ENCODE results near the gene CSF1R. TPM values are rescaled to one million over a fixed set of nuclear protein-coding genes. Genes with fewer than 3 reads are reported as not detected.

The CSF1R gene
- total RNA-seq, 1 donor from 2014 or later = 31.3 TPM

GRCh38 chr5:150066436-150066835 is 19.9 kb downstream of the CSF1R start:
- no peaks in the 10 kb centered on the region for H3K9me3 ChIP-seq (ENCODE audit: control insufficient read depth in 3 of 3, low read length in 3 of 3)
- H3K4me3 ChIP-seq (ENCODE audit: low read length in 3 of 3) = no peak overlapping the region
- H3K27ac ChIP-seq (ENCODE audit: low read depth, low read length) = no peak overlapping the region
- H3K36me3 ChIP-seq (ENCODE audit: control insufficient read depth in 3 of 3, insufficient read depth in 3 of 3, low read length in 3 of 3) = peaks cover 0 to 3% (median 0%) of the 10 kb centered on the region in 3 donors
- H3K27me3 ChIP-seq (ENCODE audit: control insufficient read depth in 3 of 3, insufficient read depth in 3 of 3, low read length in 3 of 3) = peaks cover 0 to 3% (median 0%) of the 10 kb centered on the region in 3 donors
- peaks cover 4 to 35% (median 5%) of the 10 kb centered on the region in 3 donors for H3K4me1 ChIP-seq (ENCODE audit: control insufficient read depth in 3 of 3, insufficient read depth in 3 of 3, low read length in 3 of 3)
- no peak overlapping the region for H3K9ac ChIP-seq (ENCODE audit: low read depth in 1 of 3, low read length in 3 of 3)

GRCh38 chr5:150065886-150066285 is 20.5 kb downstream of the CSF1R start:
- H3K4me1 ChIP-seq (ENCODE audit: control insufficient read depth in 3 of 3, insufficient read depth in 3 of 3, low read length in 3 of 3) = peaks cover 4 to 35% (median 5%) of the 10 kb centered on the region in 3 donors
- H3K9me3 ChIP-seq (ENCODE audit: control insufficient read depth in 3 of 3, low read length in 3 of 3) = no peaks in the 10 kb centered on the region
- H3K4me3 ChIP-seq (ENCODE audit: low read length in 3 of 3) = no peak overlapping the region
- peaks cover 0 to 3% (median 0%) of the 10 kb centered on the region in 3 donors for H3K27me3 ChIP-seq (ENCODE audit: control insufficient read depth in 3 of 3, insufficient read depth in 3 of 3, low read length in 3 of 3)
- no peak overlapping the region for H3K9ac ChIP-seq (ENCODE audit: low read depth in 1 of 3, low read length in 3 of 3)
- no peak overlapping the region for H3K27ac ChIP-seq (ENCODE audit: low read depth, low read length)
- peaks cover 0 to 3% (median 0%) of the 10 kb centered on the region in 3 donors for H3K36me3 ChIP-seq (ENCODE audit: control insufficient read depth in 3 of 3, insufficient read depth in 3 of 3, low read length in 3 of 3)

DNA sequence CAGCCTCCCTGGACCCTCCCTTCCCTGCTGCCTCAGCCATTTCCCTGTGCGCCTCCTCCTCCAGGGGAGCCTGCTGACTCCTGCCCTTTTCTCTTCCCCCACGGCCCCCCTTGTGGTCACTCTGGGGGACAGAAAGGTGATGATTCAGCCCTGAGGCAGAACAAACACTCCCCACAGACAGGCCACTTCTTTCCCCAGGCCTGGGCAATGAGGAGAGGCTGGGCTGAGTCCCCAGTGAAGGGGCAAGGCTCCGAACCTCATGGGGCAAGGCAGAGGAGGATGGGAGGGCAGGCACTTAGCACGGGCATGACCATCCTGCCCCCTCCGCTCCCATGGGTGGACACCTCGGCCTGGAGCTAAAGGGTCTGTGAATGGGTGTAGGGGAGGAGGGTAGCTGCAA is 21.0 kb downstream of the CSF1R start:
- H3K27me3 ChIP-seq (ENCODE audit: control insufficient read depth in 3 of 3, insufficient read depth in 3 of 3, low read length in 3 of 3) = peaks cover 0 to 3% (median 0%) of the 10 kb centered on the region in 3 donors
- no peaks in the 10 kb centered on the region for H3K9me3 ChIP-seq (ENCODE audit: control insufficient read depth in 3 of 3, low read length in 3 of 3)
- H3K4me3 ChIP-seq (ENCODE audit: low read length in 3 of 3) = no peak overlapping the region
- no peak overlapping the region for H3K9ac ChIP-seq (ENCODE audit: low read depth in 1 of 3, low read length in 3 of 3)
- H3K27ac ChIP-seq (ENCODE audit: low read depth, low read length) = no peak overlapping the region
- peaks cover 4 to 35% (median 5%) of the 10 kb centered on the region in 3 donors for H3K4me1 ChIP-seq (ENCODE audit: control insufficient read depth in 3 of 3, insufficient read depth in 3 of 3, low read length in 3 of 3)
- H3K36me3 ChIP-seq (ENCODE audit: control insufficient read depth in 3 of 3, insufficient read depth in 3 of 3, low read length in 3 of 3) = peaks cover 0 to 3% (median 0%) of the 10 kb centered on the region in 3 donors

DNA sequence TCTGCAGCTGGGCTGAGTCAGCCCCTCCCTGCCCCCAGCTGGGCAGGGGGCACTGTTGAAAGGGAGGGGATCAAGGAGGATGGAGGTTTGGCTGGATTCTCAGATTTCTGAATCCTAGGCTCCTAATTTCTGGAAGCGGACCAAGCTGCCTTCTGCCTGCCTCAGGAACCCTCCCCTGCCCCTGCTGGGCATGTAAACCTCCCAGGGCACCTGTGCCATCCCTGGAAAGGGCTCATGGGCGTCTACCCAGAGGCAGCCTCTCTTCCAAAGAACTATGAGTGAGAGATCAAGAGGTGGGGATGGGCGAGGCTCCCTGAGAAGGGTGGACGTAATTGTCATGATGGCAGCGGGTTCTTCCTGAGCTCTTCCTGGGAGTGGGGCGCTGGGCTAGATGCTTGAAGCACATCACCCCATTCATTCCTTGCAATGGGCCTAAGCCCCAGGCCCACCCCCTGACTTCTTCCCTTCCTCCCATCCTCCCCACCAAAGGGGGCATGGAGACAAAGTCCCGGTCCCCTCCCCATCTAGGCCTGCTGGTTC is 21.6 kb downstream of the CSF1R start:
- Histone ChIP-seq H3K4me3 (ENCODE audit: low read length in 3 of 3) (no peak overlapping the region), H3K27me3 (ENCODE audit: control insufficient read depth in 3 of 3, insufficient read depth in 3 of 3, low read length in 3 of 3) (peaks cover 0 to 3% (median 0%) of the 10 kb centered on the region in 3 donors), H3K36me3 (ENCODE audit: control insufficient read depth in 3 of 3, insufficient read depth in 3 of 3, low read length in 3 of 3) (peaks cover 0 to 3% (median 0%) of the 10 kb centered on the region in 3 donors), H3K27ac (ENCODE audit: low read depth, low read length) (no peak overlapping the region), H3K9ac (ENCODE audit: low read depth in 1 of 3, low read length in 3 of 3) (no peak overlapping the region), H3K4me1 (ENCODE audit: control insufficient read depth in 3 of 3, insufficient read depth in 3 of 3, low read length in 3 of 3) (peaks cover 4 to 35% (median 5%) of the 10 kb centered on the region in 3 donors), H3K9me3 (ENCODE audit: control insufficient read depth in 3 of 3, low read length in 3 of 3) (no peaks in the 10 kb centered on the region)

DNA sequence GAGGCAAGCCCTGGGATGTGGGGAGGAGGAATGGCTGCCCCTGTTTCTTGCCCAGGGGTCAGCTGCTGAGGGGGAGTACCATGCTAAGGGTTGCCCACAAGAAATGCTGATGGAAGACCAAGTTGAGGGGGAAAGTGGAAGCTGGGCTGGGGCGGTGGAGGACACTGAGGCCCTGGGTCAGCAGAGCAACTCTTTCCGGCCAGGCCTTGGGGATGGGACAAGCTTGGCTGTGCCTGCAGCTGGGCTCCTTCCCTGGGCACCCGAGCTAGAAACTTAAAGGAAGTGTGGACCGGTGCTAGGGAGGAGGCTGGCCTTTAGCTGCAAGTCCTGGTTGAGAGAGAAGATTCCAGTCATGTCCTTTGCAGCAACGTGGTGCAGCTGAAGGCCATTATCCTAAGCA is 22.7 kb downstream of the CSF1R start:
- Histone ChIP-seq H3K4me1 (ENCODE audit: control insufficient read depth in 3 of 3, insufficient read depth in 3 of 3, low read length in 3 of 3) (peaks cover 4 to 36% (median 6%) of the 10 kb centered on the region in 3 donors), H3K9ac (ENCODE audit: low read depth in 1 of 3, low read length in 3 of 3) (no peak overlapping the region), H3K27ac (ENCODE audit: low read depth, low read length) (no peak overlapping the region), H3K4me3 (ENCODE audit: low read length in 3 of 3) (no peak overlapping the region), H3K36me3 (ENCODE audit: control insufficient read depth in 3 of 3, insufficient read depth in 3 of 3, low read length in 3 of 3) (peaks cover 0 to 3% (median 0%) of the 10 kb centered on the region in 3 donors), H3K27me3 (ENCODE audit: control insufficient read depth in 3 of 3, insufficient read depth in 3 of 3, low read length in 3 of 3) (peaks cover 0 to 3% (median 0%) of the 10 kb centered on the region in 3 donors), H3K9me3 (ENCODE audit: control insufficient read depth in 3 of 3, low read length in 3 of 3) (no peaks in the 10 kb centered on the region)

- H3K9ac ChIP-seq (ENCODE audit: low read depth in 1 of 3, low read length in 3 of 3) = no peak overlapping the region
- peaks cover 0 to 3% (median 0%) of the 10 kb centered on the region in 3 donors for H3K27me3 ChIP-seq (ENCODE audit: control insufficient read depth in 3 of 3, insufficient read depth in 3 of 3, low read length in 3 of 3)
- peaks cover 0 to 3% (median 0%) of the 10 kb centered on the region in 3 donors for H3K36me3 ChIP-seq (ENCODE audit: control insufficient read depth in 3 of 3, insufficient read depth in 3 of 3, low read length in 3 of 3)
- H3K27ac ChIP-seq (ENCODE audit: low read depth, low read length) = no peak overlapping the region
- peaks cover 9 to 39% (median 16%) of the 10 kb centered on the region in 3 donors for H3K4me1 ChIP-seq (ENCODE audit: control insufficient read depth in 3 of 3, insufficient read depth in 3 of 3, low read length in 3 of 3)
- no peak overlapping the region for H3K4me3 ChIP-seq (ENCODE audit: low read length in 3 of 3)
- no peaks in the 10 kb centered on the region for H3K9me3 ChIP-seq (ENCODE audit: control insufficient read depth in 3 of 3, low read length in 3 of 3)
Measured at GRCh38 chr5:150062216-150062922, 24.0 kb downstream of the CSF1R start.

- Histone ChIP-seq H3K9ac (ENCODE audit: low read depth in 1 of 3, low read length in 3 of 3) (no peak overlapping the region), H3K4me1 (ENCODE audit: control insufficient read depth in 3 of 3, insufficient read depth in 3 of 3, low read length in 3 of 3) (peaks cover 9 to 33% (median 17%) of the 10 kb centered on the region in 3 donors), H3K9me3 (ENCODE audit: control insufficient read depth in 3 of 3, low read length in 3 of 3) (no peaks in the 10 kb centered on the region), H3K27ac (ENCODE audit: low read depth, low read length) (no peak overlapping the region), H3K4me3 (ENCODE audit: low read length in 3 of 3) (no peak overlapping the region), H3K27me3 (ENCODE audit: control insufficient read depth in 3 of 3, insufficient read depth in 3 of 3, low read length in 3 of 3) (peaks cover 0 to 3% (median 0%) of the 10 kb centered on the region in 3 donors), H3K36me3 (ENCODE audit: control insufficient read depth in 3 of 3, insufficient read depth in 3 of 3, low read length in 3 of 3) (no peaks in the 10 kb centered on the region)
Measured at GRCh38 chr5:150061538-150061995, 24.8 kb downstream of the CSF1R start.

DNA sequence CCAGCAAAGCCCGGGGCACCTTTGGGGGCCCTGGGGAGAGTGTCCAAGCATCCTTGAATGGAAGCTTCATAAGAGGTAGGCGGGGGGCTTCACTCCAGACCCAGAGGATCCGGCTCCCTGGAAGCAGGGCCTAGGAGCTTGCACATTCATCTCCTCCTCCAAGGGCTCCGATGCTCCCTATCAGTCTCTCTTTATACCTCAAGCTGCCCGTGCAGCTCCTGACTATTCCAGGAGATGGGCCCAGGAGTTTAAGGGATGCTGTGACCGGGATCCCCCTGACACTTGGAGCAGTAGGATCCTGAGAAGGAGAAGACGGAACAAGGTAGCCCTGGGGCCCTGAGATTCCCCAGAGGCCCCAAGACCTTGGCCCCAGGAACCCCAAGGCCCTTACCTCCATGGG is 25.9 kb downstream of the CSF1R start:
- no peaks in the 10 kb centered on the region for H3K9me3 ChIP-seq (ENCODE audit: control insufficient read depth in 3 of 3, low read length in 3 of 3)
- H3K27ac ChIP-seq (ENCODE audit: low read depth, low read length) = no peak overlapping the region
- H3K27me3 ChIP-seq (ENCODE audit: control insufficient read depth in 3 of 3, insufficient read depth in 3 of 3, low read length in 3 of 3) = peaks cover 0 to 3% (median 0%) of the 10 kb centered on the region in 3 donors
- peaks cover 5 to 24% (median 15%) of the 10 kb centered on the region in 3 donors for H3K4me1 ChIP-seq (ENCODE audit: control insufficient read depth in 3 of 3, insufficient read depth in 3 of 3, low read length in 3 of 3)
- H3K36me3 ChIP-seq (ENCODE audit: control insufficient read depth in 3 of 3, insufficient read depth in 3 of 3, low read length in 3 of 3) = peaks cover 0 to 4% (median 0%) of the 10 kb centered on the region in 3 donors
- no peak overlapping the region for H3K9ac ChIP-seq (ENCODE audit: low read depth in 1 of 3, low read length in 3 of 3)
- no peak overlapping the region for H3K4me3 ChIP-seq (ENCODE audit: low read length in 3 of 3)

- Histone ChIP-seq H3K4me1 (ENCODE audit: control insufficient read depth in 3 of 3, insufficient read depth in 3 of 3, low read length in 3 of 3) (peaks cover 5 to 16% (median 12%) of the 10 kb centered on the region in 3 donors), H3K36me3 (ENCODE audit: control insufficient read depth in 3 of 3, insufficient read depth in 3 of 3, low read length in 3 of 3) (peaks cover under 1 to 8% (median 4%) of the 10 kb centered on the region in 3 donors)
Measured at GRCh38 chr5:150059623-150060022, 26.7 kb downstream of the CSF1R start.

More at GRCh38 chr5:150059623-150060022, 26.7 kb downstream of the CSF1R start:
- Histone ChIP-seq H3K4me3 (ENCODE audit: low read length in 3 of 3) (no peak overlapping the region), H3K9me3 (ENCODE audit: control insufficient read depth in 3 of 3, low read length in 3 of 3) (no peaks in the 10 kb centered on the region), H3K27ac (ENCODE audit: low read depth, low read length) (no peak overlapping the region), H3K27me3 (ENCODE audit: control insufficient read depth in 3 of 3, insufficient read depth in 3 of 3, low read length in 3 of 3) (peaks cover 0 to 3% (median 0%) of the 10 kb centered on the region in 3 donors), H3K9ac (ENCODE audit: low read depth in 1 of 3, low read length in 3 of 3) (no peak overlapping the region)

All from skeletal muscle tissue (tissue), 4 donors.